GM12864 (cell line): ENCODE data around the gene ITM2A.

Source experiments
- DNase-seq: peaks from one replicate; pipeline ENCODE4 v3.0.0-alpha.2; 2011; ENCODE audit warnings: low read depth
- H3K4me3 ChIP-seq: 2 replicates; pipeline ENCODE4 v1.5.1; 2011; ENCODE audit warnings: mild to moderate bottlenecking, low read depth, low read length, control low read depth
- CTCF ChIP-seq: IDR thresholded peaks from 2 replicates; pipeline ENCODE4 v1.5.1; 2011; ENCODE audit warnings: low read depth, mild to moderate bottlenecking, moderate library complexity, low read length, control low read depth, inconsistent platforms; ENCODE audit errors: missing control alignments

The ITM2A gene

DNA sequence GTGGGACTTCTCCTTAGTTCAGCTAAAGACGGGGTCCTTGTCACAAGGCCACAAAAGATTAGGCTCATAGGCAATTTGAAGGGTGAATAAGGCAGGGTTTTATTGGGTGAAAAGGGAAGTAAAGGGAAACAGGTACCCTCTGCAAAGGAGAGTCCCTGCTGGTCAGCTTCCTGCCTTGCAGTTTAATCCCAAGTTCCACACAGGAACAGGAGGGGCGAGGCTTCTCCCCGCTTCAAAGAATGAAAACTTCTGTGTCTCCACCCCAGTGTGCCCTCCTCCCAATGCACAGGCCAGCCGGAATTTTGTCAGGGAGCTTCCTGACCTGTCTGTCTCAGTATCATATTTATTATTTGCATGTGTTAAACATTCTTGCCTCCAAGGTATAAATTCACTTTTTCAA lies 37.1 kb downstream of the ITM2A start:
- no peak overlapping the region for H3K4me3 ChIP-seq
- TF ChIP-seq CTCF, result no peak
- DNase-seq, result no peak

DNA sequence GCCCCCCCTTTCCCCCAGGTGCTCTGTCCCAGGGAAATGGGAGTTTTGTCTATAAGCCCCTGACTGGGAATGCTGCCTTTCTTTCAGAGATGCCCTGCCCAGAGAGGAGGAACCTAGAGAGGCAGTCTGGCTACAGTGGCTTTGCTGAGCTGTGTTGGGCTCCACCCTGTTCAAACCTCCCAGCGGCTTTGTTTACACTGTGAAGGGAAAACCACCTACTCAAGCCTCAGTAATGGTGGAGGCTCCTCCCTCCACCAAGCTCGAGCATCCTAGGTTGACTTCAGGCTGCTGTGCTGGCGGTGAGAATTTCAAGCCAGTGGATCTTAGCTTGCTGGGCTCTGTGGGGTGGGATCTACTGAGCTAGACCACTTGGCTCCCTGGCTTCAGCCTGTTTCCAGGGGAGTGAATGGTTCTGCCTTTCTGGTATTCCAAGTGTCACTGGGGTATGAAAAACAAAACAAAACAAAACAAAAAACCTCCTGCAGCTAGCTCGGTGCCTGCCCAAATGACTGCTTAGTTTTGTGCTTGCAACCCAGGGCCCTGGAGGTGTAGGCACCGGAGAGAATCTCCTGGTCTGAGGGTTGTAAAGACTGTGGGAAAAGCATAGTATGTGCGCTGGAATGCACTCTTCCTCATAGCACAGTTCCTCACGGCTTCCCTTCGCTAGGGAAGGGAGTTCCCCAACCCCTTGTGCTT lies 41.7 kb downstream of the ITM2A start:
- DNase-seq, result no peak
- no peak for TF ChIP-seq CTCF
- H3K4me3 ChIP-seq, result no peak overlapping the region
